ENCODE measurements around the gene VAMP2.

The VAMP2 gene

GRCh38 chr17:8160224-8160577 is 2.5 kb downstream of the VAMP2 start:
- Histone ChIP-seq H3K9me3 (ENCODE audit: insufficient read depth, low read depth, low read length) (no peaks in the 10 kb centered on the region), H3K9ac (ENCODE audit: low read depth, low read length, poor library complexity, severe bottlenecking) (no peak overlapping the region), H3F3A (ENCODE audit: low read depth) (peaks cover 7% of the 10 kb centered on the region; the same call in 1 of the 2 replicates), H4K20me1 (ENCODE audit: insufficient read depth, low read length, poor library complexity, severe bottlenecking) (peaks cover 42% of the 10 kb centered on the region), H3K79me2 (ENCODE audit: insufficient read depth, low read length) (peaks cover 40% of the 10 kb centered on the region), H2AFZ (ENCODE audit: low read length) (no peak overlapping the region), H3K27me3 (ENCODE audit: insufficient read depth, low read length, poor library complexity, severe bottlenecking) (peaks cover 4% of the 10 kb centered on the region), H3K36me3 (ENCODE audit: insufficient read depth, low read length) (no peaks in the 10 kb centered on the region), H3K9me2 (replicated peaks; ENCODE audit: low read depth, low read length) (no peaks in the 10 kb centered on the region), H3K4me3 (ENCODE audit: low read length, poor library complexity, severe bottlenecking) (no peak overlapping the region), H3K4me1 (ENCODE audit: insufficient read depth, low read length, poor library complexity, severe bottlenecking) (peaks cover 48% of the 10 kb centered on the region), H3K4me2 (ENCODE audit: low read depth, low read length, poor library complexity, severe bottlenecking) (peak overlapping the region; percentile 17)
- TF ChIP-seq EZH2phosphoT487 (IDR thresholded peaks at IDR 0.05; ENCODE audit: borderline replicate concordance): no peak
- TF ChIP-seq, protein P1, sequence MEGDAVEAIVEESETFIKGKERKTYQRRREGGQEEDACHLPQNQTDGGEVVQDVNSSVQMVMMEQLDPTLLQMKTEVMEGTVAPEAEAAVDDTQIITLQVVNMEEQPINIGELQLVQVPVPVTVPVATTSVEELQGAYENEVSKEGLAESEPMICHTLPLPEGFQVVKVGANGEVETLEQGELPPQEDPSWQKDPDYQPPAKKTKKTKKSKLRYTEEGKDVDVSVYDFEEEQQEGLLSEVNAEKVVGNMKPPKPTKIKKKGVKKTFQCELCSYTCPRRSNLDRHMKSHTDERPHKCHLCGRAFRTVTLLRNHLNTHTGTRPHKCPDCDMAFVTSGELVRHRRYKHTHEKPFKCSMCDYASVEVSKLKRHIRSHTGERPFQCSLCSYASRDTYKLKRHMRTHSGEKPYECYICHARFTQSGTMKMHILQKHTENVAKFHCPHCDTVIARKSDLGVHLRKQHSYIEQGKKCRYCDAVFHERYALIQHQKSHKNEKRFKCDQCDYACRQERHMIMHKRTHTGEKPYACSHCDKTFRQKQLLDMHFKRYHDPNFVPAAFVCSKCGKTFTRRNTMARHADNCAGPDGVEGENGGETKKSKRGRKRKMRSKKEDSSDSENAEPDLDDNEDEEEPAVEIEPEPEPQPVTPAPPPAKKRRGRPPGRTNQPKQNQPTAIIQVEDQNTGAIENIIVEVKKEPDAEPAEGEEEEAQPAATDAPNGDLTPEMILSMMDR (conservative IDR thresholded peaks at IDR 0.05; ENCODE audit: low read length): no peak

DNA sequence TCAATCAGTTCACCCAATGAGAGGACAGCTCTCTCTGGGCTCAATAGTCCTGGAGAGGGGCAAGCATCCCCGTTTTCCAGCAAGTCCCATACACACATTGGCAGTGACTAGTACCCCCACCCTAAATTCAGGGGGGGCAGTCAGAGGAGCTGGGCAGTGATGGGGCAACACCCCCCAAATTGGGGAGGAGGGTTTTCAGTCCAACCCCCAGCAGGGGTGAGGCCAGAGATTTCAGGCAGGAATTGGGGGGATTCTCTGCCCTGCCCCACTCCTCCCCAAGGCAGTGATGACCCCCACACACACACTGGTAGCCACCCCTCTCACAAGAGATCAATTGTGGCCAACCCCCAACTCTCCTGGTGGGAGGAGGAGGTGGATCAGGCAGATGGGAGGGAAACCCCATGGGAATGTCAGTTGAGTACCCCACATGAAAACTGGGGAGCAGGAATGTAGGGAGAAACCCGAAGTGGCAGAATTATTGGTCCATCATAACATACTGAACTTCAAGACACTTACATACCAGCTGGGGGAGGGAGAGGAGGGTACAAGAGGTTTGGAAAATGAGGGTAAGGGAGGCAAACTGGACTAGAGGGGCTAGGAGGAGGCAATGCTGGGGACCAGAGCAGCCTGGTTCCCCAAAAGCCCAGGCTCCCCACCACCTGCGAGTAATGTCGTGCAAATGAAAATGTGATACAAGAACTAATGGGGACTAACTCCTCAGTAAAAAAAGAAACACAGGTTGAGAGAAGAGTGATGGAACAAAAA is 3.1 kb downstream of the VAMP2 start:
- TF ChIP-seq, protein P1 (conservative IDR thresholded peaks at IDR 0.05; ENCODE audit: low read length): no peak
- no peak for TF ChIP-seq EZH2phosphoT487 (IDR thresholded peaks at IDR 0.05; ENCODE audit: borderline replicate concordance)
- Histone ChIP-seq H3K4me1 (ENCODE audit: insufficient read depth, low read length, poor library complexity, severe bottlenecking) (peaks cover 48% of the 10 kb centered on the region), H3K27me3 (ENCODE audit: insufficient read depth, low read length, poor library complexity, severe bottlenecking) (peaks cover 4% of the 10 kb centered on the region), H3K4me3 (ENCODE audit: low read length, poor library complexity, severe bottlenecking) (no peak overlapping the region), H4K20me1 (ENCODE audit: insufficient read depth, low read length, poor library complexity, severe bottlenecking) (peaks cover 42% of the 10 kb centered on the region), H3F3A (ENCODE audit: low read depth) (peaks cover 7% of the 10 kb centered on the region; the same call in 1 of the 2 replicates), H3K36me3 (ENCODE audit: insufficient read depth, low read length) (no peaks in the 10 kb centered on the region), H3K9ac (ENCODE audit: low read depth, low read length, poor library complexity, severe bottlenecking) (no peak overlapping the region), H2AFZ (ENCODE audit: low read length) (no peak overlapping the region), H3K9me2 (replicated peaks; ENCODE audit: low read depth, low read length) (no peaks in the 10 kb centered on the region), H3K4me2 (ENCODE audit: low read depth, low read length, poor library complexity, severe bottlenecking) (peak overlapping the region; percentile 17), H3K79me2 (ENCODE audit: insufficient read depth, low read length) (peaks cover 40% of the 10 kb centered on the region), H3K9me3 (ENCODE audit: insufficient read depth, low read depth, low read length) (no peaks in the 10 kb centered on the region)

DNA sequence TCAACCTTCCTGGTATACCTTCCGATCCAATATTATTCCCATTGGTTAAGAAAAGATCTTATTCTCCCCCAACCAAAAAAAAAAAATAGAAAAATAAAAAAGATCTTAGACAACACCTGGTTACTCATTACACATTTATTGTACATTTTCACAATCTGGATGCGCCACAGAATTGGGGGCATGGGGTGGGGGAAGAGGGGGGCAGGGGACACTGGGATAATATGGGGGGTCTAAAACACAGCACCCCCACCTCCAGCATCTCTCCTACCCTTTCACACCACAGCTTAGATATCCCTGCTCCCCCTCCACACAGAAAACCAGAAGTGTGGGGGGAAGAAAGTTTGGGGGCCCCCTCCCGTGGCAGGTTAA is 3.7 kb downstream of the VAMP2 start:
- H4K20me1 ChIP-seq (ENCODE audit: insufficient read depth, low read length, poor library complexity, severe bottlenecking): peaks cover 42% of the 10 kb centered on the region
- H3F3A ChIP-seq (ENCODE audit: low read depth): peaks cover 7% of the 10 kb centered on the region; the same call in 1 of the 2 replicates
- H3K9me2 ChIP-seq (replicated peaks; ENCODE audit: low read depth, low read length): no peaks in the 10 kb centered on the region
- no peak overlapping the region for H3K9ac ChIP-seq (ENCODE audit: low read depth, low read length, poor library complexity, severe bottlenecking)
- H3K9me3 ChIP-seq (ENCODE audit: insufficient read depth, low read depth, low read length): no peaks in the 10 kb centered on the region
- no peak overlapping the region for H3K4me3 ChIP-seq (ENCODE audit: low read length, poor library complexity, severe bottlenecking)
- peaks cover 4% of the 10 kb centered on the region for H3K27me3 ChIP-seq (ENCODE audit: insufficient read depth, low read length, poor library complexity, severe bottlenecking)
- H3K4me2 ChIP-seq (ENCODE audit: low read depth, low read length, poor library complexity, severe bottlenecking): peak overlapping the region; percentile 17
- H3K79me2 ChIP-seq (ENCODE audit: insufficient read depth, low read length): peaks cover 40% of the 10 kb centered on the region
- peaks cover 43% of the 10 kb centered on the region for H3K4me1 ChIP-seq (ENCODE audit: insufficient read depth, low read length, poor library complexity, severe bottlenecking)
- no peaks in the 10 kb centered on the region for H3K36me3 ChIP-seq (ENCODE audit: insufficient read depth, low read length)
- TF ChIP-seq EZH2phosphoT487 (IDR thresholded peaks at IDR 0.05; ENCODE audit: borderline replicate concordance): no peak
- TF ChIP-seq, protein P1 (conservative IDR thresholded peaks at IDR 0.05; ENCODE audit: low read length): no peak
- H2AFZ ChIP-seq (ENCODE audit: low read length): no peak overlapping the region

Measured in Loucy (cell line).